GM19467 (cell line): ENCODE measurements around the gene SETBP1.

Experiments
- ATAC-seq: cut with Tn5 transposase; IDR thresholded peaks from one replicate; pipeline ENCODE4 v1.9.1; 2021; ENCODE audit warnings: mild to moderate bottlenecking, moderate library complexity; ENCODE audit not compliant: unreplicated experiment

SETBP1 gene

DNA sequence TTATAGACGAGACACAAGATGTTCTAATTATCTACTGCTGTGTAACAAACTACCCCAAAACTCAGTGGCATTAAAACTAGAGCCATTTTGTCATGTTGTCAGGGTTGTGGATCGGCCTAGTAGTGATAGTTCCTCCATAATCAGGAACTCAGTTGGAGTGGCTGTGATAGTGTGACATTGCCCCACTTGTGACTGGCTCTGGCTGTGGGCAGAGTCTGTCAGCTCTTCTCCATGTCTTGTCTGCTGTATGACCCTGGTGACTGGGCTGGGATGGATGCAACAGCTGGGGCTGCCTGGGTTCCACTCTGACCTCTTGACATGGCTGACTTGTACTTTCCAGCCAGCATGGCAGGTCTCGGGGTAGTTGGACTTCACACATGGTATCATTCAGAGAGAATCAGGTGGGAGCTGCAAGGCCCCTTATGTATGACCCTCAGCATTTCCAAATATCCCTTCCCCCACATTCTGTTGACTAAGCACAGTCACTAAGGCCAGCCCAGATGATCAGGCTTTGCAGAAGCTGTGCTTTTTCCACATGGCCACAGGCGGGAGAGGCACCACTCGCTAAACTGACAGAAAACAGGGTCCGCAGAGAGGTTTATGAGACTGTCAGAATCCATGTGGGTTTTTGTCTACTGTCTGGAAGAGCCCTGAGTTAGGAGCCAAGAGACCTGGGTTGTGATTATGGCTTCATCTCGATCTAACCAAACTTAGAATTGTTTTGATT is 50.3 kb downstream of the SETBP1 start:
- ATAC-seq = no peak

DNA sequence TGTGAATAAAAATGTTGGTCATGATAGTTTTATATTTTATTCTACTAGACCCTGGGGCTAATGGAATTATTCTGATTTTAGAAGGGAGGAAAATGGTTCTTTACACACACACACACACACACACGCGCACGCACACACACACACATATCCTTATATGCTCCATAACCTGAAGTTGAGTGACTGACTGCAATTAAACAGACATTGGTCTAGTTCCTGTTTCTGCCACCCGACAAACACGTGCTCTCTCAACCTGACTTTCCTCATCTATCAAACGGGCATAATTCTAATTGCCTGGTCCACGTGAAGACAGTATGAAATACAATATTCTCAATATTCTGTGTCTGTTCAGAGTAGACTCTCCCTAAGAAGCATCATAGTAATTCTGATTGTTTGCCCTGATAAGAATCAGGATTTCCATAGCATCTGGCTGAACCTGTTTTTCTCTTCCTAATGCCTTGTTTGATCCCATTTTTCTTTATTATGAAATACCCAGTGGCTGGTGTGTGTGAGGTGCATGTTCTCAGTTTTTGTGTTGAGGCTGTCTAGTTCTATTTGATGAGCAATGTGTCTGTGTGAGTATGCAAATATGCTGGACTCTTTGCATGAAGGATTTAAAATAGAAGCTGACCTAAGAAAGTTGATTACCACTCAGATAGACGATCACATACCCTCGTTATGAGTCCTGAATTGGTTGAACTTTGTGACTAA is 51.0 kb downstream of the SETBP1 start:
- peak; percentile 58 for ATAC-seq

DNA sequence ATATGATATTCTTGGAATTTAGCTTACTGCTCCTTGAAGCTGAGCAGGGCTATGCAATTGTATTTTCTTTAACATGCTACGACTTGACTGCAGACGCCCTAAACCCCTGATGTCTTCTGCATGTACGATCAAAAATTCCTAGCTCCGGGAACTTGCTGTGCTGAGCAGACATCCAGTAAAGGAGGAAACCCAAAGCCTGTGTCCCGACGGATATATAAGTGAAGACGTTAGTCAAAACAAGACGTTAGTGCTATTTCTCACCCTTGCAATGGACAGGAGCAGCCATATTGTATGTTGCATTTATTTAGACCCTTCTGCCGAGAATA is 51.5 kb downstream of the SETBP1 start:
- no peak for ATAC-seq

- no peak for ATAC-seq
These were observed 51.9 kb downstream of the SETBP1 start for GRCh38 chr18:44732599-44732998.

GRCh38 chr18:44733069-44733753 is 52.5 kb downstream of the SETBP1 start:
- ATAC-seq = no peak

DNA sequence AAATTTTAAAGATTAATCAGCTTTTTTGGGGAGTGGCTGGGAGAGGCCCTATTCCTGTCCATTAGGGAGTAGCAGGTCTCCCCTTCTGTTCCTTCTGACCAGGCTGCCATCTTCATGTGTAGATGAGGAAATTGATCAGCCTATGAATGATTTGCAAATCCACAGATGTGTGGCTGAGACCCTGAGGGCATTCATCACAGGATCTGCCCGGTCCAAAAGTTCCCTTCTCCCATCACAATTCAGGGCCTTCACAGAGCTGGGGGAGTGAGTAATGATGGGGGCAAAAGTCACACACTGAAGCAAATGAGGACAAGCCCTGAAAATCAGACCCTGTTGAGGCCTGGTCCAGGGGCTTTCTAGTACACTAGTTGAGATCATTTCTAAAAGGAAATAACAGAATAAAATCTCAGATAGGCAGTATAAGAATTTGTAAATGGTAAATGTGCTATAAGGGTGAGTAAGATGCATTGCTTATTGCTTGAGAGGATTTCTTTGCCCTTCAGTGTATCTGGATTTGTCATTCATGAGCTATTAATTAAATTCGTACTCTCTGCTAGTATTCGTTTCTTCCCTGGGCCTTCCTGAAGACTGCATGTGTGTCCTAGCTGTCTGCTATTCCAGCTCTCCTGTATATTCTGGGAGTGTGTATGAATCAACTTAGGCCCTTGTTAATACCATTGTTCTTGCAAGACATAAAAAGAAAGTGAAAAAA is 53.2 kb downstream of the SETBP1 start:
- no peak for ATAC-seq

DNA sequence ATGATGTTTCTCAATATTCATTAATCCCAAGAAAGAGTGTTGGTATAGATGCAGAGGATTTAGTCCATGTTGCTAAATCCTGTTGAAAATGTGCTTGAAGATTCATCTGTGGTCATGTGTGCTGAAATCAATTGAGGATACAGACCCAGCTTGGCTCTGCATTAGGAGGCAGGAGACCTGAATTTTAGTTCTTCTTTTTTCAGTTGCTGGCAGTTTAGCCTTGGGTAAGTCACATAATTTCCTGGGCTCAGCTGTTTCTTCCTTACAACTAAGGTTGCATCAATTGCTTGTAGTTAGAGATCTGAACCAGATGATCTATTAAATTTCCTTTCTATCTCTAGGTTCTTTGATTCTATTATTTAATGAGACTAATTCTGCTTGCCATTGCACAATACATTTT is 54.4 kb downstream of the SETBP1 start:
- ATAC-seq = no peak

DNA sequence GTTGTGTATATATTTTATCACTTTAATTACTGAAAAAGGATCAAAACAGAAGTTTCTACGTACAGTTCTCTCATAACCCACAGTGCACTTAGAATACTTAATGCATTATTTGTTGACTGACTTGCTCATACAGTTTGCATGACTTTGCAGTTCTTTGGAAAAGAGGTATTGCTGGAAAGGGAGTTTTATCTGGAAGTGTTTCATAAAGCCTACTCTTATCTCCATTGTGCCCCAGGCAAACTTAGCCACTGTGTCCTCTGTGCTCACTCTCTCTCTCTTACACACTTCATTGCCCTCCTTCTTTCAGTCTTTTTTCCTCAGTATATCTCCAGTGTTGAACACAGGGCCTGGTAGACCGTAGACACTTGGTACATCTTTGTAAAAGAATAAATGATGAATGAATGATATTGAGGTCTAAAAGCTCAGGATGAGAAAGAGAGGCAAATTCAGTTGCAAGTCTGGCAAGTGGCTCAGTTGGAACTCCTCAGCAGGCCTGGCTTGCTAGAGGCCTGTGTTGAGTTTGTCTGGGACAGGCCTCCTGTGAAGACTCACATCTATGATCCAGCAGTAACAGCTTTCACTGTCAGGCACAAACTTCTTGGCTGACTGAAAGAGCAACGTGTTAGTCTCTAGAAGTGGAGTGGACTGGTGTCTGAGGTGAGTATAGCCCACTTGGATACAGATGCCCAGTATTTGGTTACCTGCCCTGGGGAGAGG is 56.1 kb downstream of the SETBP1 start:
- no peak for ATAC-seq

DNA sequence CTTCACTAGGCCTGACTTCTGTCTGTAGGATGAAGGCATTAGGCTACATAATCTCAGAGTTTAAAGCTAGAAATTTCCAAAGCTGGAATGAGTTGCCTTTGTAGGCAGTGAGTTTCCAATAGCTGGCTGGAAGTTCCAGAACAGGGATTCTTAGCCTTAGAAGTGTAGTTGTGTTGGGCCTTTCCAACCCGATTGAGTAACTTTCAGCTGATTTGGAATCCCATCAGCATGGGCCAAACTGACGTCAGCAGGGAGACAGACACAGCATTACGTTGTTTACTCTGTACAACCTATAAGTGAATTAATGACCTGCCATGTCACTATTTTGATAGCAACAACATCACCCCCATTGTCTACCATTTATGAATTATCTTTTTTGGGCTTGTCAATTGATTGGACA is 56.9 kb downstream of the SETBP1 start:
- ATAC-seq = no peak

GRCh38 chr18:44740000-44740399 is 59.3 kb downstream of the SETBP1 start:
- ATAC-seq = no peak

DNA sequence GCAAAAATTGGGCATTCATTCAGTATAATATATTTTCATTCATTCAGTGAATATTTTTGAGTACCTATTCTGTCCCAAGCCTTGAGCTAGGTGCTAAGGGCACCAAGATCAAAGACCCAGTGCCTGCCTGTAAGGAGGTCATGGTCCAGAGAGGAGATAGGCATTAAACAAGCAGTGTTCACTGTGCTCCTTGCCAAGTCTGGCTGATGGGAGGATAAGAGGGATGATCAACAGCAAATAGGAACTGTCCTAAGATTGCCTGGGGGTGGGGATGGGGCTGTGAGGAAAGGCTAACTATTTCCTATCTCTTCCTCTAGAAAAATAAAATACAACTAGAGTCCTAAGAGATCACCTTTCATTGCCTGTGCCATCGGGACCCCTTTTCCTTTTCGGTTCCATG is 60.4 kb downstream of the SETBP1 start:
- no peak for ATAC-seq

DNA sequence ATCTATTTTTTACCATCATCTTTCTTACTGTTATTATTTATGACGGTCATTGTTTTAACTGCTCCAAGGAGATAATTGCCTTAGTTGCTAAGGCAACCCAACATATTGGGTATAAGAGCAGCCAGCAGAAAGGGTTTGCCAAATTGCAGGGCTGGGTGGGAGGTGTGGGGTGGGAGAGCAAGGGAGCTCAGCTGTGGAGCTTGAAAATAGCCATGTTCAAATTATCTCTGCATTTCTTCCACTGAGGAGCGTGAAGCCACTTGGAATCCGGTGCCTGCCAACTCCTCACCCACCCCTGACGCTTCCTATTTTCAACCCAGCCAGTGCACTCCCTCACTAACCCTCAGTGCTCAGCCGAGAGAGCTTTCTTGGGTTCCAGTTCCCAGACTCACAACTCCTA is 60.8 kb downstream of the SETBP1 start:
- no peak for ATAC-seq

DNA sequence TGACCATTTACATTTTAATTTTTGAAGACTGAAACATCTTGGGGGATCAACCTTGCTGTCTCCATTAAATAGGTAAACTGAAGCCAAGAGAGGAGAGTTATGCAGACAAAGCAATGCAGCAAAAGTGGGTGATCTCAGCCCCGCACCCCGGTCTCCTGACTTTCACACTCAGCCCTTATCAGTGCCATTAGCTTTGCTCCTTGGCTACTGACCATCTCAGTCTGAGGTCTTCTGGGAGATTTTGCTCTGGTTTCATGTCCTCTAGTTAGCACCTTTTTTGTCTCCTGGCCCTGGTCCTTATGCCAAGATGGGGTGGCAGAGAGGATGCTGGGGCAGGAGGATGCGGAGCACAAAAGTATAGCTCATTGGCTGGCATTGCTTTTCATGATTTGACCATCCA is 61.4 kb downstream of the SETBP1 start:
- no peak for ATAC-seq

DNA sequence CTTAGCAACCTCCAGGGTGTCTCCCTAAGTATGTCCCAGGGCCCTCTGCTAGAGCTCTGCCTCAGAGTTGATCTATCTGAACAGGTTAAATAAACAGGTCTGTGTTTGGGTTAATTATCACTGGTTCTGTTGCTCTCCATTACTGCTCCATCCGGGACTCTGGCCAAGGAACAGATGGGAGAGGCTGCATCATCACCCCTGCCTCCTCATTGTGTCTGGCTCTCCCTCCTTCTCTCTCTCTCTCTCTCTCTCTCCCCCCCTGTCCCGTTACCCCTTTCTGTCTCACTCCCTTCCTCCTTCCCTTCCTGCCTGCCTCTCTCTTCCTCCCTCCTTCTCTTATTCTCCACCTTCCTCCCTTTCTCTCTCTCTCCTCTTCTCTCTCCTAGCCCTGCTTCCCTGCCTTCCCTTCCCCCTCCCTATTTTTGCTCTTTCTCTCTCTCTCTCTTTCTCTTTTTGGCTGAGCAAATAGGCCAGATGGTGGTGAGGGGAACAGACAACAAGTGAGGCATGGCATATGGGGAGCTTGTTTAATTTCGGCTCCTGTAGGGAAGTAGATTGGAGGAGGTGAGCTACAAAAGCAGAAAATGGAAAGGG is 62.1 kb downstream of the SETBP1 start:
- ATAC-seq = no peak

- ATAC-seq = no peak
These were observed 62.9 kb downstream of the SETBP1 start for GRCh38 chr18:44743631-44744030.

DNA sequence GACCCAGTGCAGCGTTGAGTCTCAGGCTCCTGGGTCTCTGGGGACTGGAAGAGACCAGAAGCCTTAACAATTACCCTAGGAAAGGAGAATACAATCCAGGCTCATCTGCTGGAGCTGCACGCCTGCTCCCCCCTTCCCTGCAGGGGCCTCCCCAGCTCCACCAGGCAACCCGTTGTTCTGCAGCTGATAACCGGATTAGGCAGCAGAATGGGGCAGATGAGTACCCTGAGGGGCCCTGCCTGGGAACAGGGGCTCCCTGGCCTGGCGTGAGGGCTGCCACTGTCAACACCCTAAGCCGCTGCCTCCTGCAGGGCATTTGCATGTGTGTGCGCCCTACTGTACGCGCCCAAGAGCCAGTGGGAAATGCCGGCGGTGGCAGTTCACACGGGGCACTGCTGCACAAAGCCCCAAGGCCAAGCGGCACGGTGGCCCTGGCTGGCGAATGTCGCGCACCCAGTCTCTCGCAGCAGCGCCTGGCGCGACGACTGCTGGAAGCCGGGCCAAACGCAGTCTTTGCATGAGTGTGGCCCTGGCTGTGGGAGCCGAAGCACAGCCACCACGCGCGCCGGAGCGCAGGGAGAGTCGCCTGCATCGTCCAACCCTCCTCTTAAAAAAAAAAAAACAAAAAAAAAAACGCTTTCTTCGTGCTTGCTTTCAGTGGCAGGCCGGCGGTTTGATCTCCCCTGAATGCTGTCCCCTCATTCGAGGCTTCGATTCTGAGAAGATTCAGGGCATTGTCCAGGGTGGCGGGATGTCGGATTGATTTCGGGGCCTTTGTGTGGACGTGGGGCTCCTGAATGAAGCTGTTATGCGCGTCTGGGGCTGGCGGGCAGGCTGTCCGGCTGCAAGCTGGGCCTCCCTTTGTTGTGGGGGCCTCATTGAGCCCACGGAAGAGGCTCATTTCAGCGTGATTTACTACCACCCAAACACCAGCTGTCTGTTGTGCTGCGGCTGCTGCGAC is 63.8 kb downstream of the SETBP1 start:
- ATAC-seq = no peak

GRCh38 chr18:44747157-44747556 is 66.5 kb downstream of the SETBP1 start:
- ATAC-seq = no peak

DNA sequence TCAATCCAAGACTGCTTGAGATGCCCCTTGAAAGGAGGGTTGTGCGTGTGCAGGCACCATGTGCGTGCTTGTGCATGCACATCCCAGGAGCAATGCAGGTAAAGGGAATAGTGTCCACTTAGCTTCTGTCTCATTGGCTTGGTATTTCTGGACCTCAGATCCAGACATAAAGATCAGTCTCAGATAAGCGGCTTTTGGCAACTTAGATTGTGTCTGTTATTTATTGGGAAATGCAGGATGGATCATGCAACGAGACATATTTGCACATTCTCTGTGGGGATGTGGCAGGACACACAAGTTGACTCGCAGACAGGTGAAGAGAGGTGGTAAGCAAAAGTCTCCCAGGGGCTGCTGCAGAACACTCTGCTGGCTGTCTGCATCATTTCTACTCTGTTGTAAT is 67.9 kb downstream of the SETBP1 start:
- ATAC-seq = no peak

GRCh38 chr18:44750774-44751173 is 70.1 kb downstream of the SETBP1 start:
- ATAC-seq = no peak
